Neutrophil (primary cell): ENCODE measurements around the gene RFPL3.
"Not testable (repeated sequence)": the region's sequence is repeated elsewhere in the genome, so short reads cannot be mapped to it uniquely, and the experiment has no call there.

ENCODE experiments used
- H3K27ac ChIP-seq: fragments of 200-600 bp; sonication (generic); 2 replicates; pipeline ENCODE4 v1.5.1; 2016; ENCODE audit warnings: mild to moderate bottlenecking, moderate library complexity
- H3K27me3 ChIP-seq: fragments of 200-600 bp; sonication (generic); 2 replicates; pipeline ENCODE4 v1.6.0; 2016; ENCODE audit warnings: mild to moderate bottlenecking
- H3K36me3 ChIP-seq: fragments of 200-600 bp; sonication (generic); 2 replicates; pipeline ENCODE4 v1.5.1; 2017
- H3K4me1 ChIP-seq, 2 experiments: fragments of 200-600 bp in 1 of 2; sonication (generic) in 1 of 2; 1 replicate in 1 of 2; 2 replicates in 1 of 2; pipeline versions ENCODE4 v1.5.1 to v1.6.1; 2013 to 2016; ENCODE audit warnings: low read depth in 1 of 2, low read length in 1 of 2, mild to moderate bottlenecking in 1 of 2, moderate library complexity in 1 of 2; ENCODE audit not compliant: control insufficient read depth in 1 of 2, insufficient read depth in 1 of 2
- H3K4me3 ChIP-seq, 2 experiments: fragments of 200-600 bp in 1 of 2; sonication (generic) in 1 of 2; 1 replicate in 1 of 2; 2 replicates in 1 of 2; pipeline ENCODE4 v1.5.1; 2013 to 2016; ENCODE audit warnings: low read depth in 1 of 2, low read length in 1 of 2, mild to moderate bottlenecking in 1 of 2, moderate library complexity in 1 of 2
- H3K9me3 ChIP-seq: fragments of 200-600 bp; sonication (generic); 2 replicates; pipeline ENCODE4 v1.5.1; 2016
- TF ChIP-seq, protein P1 (sequence below): fragments of 200-600 bp; sonication (generic); IDR thresholded peaks from 2 replicates; pipeline ENCODE4 v1.5.1; 2016; ENCODE audit warnings: antibody characterized with exemption

Gene RFPL3

DNA sequence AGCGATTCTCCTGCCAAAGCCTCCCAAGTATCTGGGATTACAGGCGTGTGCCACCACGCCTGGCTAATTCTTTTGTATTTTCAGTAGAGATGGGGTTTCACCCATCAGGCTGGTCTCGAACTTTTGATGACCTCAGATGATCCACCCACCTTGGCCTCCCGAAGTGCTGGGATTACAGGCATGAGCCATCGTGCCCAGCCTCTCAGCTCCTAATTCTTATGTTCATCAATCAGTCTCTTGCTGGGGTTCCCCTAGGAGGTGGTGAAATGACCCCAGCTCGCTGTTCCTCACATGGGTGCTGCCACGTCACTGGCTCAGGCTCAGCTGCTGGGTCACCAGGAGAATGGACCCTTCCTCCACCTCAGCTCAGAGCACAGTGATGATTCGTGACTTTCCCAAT lies at the start of gene RFPL3:
Gene RFPL3 (plus strand): TSS at position 301 of the 400 bp plus-strand sequence. CDS start 205 bp downstream, outside the sequence.
- not testable (repeated sequence) for H3K4me1 ChIP-seq, H3K27ac ChIP-seq, H3K36me3 ChIP-seq, H3K4me3 ChIP-seq, H3K9me3 ChIP-seq, H3K27me3 ChIP-seq

DNA sequence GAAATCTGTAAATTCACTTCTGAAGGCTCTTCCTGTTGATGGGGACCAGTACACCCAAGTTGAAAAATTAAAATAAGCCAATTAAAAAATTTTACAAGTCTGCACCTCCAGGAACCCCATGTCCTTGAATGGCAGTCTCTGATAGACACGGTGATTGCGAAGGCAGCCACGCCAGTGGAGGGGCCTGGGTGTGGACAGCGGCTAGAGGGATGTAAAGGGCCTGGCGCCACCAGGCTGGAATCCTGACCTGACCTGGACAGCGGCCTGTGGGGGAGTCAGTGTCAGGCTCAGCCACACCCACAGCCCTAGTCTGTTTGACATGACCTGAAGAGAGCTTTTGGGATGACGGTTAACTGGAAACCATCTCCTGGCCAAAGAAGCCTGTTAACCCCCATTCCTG lies 49.5 kb upstream of the RFPL3 start:
- Histone ChIP-seq H3K36me3 (no peaks in the 10 kb centered on the region), H3K4me1 (no peaks in the 10 kb centered on the region), H3K27ac (no peak overlapping the region), H3K4me3 (no peak overlapping the region), H3K27me3 (peaks cover 20% of the 10 kb centered on the region), H3K9me3 (no peaks in the 10 kb centered on the region)
- TF ChIP-seq, protein P1, sequence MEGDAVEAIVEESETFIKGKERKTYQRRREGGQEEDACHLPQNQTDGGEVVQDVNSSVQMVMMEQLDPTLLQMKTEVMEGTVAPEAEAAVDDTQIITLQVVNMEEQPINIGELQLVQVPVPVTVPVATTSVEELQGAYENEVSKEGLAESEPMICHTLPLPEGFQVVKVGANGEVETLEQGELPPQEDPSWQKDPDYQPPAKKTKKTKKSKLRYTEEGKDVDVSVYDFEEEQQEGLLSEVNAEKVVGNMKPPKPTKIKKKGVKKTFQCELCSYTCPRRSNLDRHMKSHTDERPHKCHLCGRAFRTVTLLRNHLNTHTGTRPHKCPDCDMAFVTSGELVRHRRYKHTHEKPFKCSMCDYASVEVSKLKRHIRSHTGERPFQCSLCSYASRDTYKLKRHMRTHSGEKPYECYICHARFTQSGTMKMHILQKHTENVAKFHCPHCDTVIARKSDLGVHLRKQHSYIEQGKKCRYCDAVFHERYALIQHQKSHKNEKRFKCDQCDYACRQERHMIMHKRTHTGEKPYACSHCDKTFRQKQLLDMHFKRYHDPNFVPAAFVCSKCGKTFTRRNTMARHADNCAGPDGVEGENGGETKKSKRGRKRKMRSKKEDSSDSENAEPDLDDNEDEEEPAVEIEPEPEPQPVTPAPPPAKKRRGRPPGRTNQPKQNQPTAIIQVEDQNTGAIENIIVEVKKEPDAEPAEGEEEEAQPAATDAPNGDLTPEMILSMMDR: no peak

DNA sequence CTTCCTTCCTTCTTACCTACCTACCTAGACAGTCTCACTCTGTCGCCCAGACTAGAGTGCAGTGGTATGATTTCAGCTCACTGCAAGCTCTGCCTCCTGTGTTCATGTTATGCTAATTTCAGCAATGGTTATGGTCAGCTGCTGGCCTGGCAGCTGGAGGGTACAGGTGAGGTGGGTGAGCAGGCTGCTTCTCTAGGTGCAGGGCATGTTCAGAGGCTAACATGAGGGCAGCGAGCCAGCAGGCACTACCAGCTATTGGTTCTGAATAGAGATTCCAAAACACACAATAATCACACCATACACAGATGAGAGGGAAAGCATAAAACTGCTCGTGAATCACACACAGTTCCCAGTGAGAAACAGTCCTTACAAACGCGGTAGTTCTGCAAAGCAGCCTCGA lies 48.7 kb upstream of the RFPL3 start:
- H3K4me3 ChIP-seq: no peak overlapping the region
- no peaks in the 10 kb centered on the region for H3K36me3 ChIP-seq
- TF ChIP-seq, protein P1: no peak
- peaks cover 18% of the 10 kb centered on the region for H3K27me3 ChIP-seq
- no peak overlapping the region for H3K27ac ChIP-seq
- H3K4me1 ChIP-seq: no peaks in the 10 kb centered on the region
- no peaks in the 10 kb centered on the region for H3K9me3 ChIP-seq

DNA sequence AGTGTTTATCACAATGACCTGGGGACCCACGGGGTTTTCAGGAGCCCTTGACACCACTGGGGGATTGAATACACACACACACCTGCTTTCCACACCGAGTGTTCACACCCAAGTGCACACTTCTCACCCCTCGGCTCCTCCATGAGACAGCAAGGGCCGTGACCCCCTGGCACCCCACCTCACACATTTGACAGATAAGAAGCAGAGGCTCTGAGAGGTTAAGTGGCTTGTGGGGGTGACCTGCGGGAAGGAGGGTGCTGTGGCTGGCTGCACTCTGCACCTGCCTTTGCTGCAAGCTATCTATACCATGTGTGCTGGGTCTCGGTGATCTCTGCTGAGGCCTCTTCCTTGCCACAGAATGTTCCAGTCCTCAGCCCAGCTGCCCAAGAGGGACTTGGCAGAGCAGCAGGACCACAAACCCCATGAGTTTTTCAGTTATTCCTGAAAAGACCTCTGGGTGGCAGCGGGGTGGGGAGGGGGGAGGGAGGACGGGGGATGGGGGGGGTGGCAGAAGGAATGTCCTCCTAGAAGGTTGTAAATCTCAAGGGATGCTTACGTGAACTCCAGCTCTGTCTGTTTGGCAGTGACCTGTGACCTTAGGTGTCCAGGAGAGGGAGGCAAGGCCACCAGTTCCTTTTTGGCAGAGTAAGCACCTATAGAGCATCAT lies 47.9 kb upstream of the RFPL3 start:
- H3K27ac ChIP-seq: no peak overlapping the region
- TF ChIP-seq, protein P1: no peak
- H3K4me1 ChIP-seq: no peaks in the 10 kb centered on the region
- H3K27me3 ChIP-seq: peaks cover 24% of the 10 kb centered on the region
- no peak overlapping the region for H3K4me3 ChIP-seq
- H3K36me3 ChIP-seq: no peaks in the 10 kb centered on the region
- H3K9me3 ChIP-seq: no peaks in the 10 kb centered on the region

DNA sequence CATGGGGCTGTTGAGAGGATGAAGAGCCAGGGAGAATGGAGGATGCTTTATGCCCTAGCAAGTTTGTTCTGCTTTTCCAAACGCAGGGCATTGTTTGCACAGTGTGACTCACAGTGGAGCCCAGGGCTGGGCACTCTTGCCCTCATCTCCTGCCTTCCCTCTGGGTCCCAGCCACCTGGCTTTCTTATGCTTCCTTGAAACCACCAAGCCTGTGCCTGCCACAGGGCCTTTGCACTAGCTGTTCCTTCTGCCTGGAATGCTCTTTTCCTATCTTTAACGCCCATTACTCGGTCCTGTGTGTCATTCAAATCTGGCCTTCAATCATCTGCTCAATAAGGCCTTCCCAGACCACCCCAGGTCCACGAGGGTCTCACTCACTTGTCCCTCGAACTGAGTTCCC lies 46.9 kb upstream of the RFPL3 start:
- no peak overlapping the region for H3K27ac ChIP-seq
- H3K36me3 ChIP-seq: no peaks in the 10 kb centered on the region
- H3K4me1 ChIP-seq: no peaks in the 10 kb centered on the region
- H3K27me3 ChIP-seq: peaks cover 20% of the 10 kb centered on the region
- no peaks in the 10 kb centered on the region for H3K9me3 ChIP-seq
- no peak overlapping the region for H3K4me3 ChIP-seq
- TF ChIP-seq, protein P1: no peak

DNA sequence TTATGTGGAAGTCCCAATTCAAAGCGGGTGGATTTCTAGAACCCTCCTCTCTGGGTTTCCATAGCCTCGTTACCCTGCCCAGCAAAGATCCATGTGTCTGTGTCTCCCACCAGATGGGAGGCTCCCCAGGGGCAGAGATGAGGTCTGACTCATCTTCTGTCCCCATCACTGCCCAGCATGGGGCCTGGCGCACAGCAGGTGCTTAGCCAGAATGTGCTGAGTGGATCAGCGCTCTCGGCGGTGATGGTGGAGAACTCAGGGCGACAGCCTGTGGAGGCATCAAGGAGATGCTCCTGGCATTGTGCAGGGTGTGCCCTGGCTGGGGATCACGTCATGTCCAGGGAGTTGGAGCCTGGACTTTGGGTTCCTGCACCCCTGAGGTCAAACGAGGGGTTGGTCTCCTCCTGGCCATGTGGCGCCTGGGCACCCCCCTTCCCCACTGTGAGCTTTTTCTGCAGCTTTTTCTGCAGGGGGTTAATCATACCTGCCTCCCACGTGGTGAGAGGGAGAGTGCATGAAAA lies 46.1 kb upstream of the RFPL3 start:
- TF ChIP-seq, protein P1: no peak
- H3K27me3 ChIP-seq: peaks cover 22% of the 10 kb centered on the region
- H3K27ac ChIP-seq: no peak overlapping the region
- H3K9me3 ChIP-seq: no peaks in the 10 kb centered on the region
- H3K4me1 ChIP-seq: no peaks in the 10 kb centered on the region
- no peaks in the 10 kb centered on the region for H3K36me3 ChIP-seq
- H3K4me3 ChIP-seq: no peak overlapping the region
